NCI-H1694 (cell line): Measurements from ENCODE around the gene DOCK4.
A peak's percentile ranks its signal among the peaks of the same experiment; 100 is the strongest.
"Not testable (repeated sequence)": the region's sequence is repeated elsewhere in the genome, so short reads cannot be mapped to it uniquely, and the experiment has no call there.

Source experiments
- DNase-seq: peaks from one replicate; lab custom pipeline; 2025; lab: John Stamatoyannopoulos, UW

Gene DOCK4

GRCh38 chr7:112206238-112206990 lies at the start of gene DOCK4, which contains the start of gene ZNF277:
TSS of gene DOCK4 (minus strand) at chr7:112206399. CDS start at chr7:112206138, 261 bp downstream.
TSS of gene ZNF277 (plus strand) at chr7:112206695. CDS start at chr7:112206717, 22 bp downstream.
- DNase-seq = peak; percentile 96

GRCh38 chr7:112255388-112255720 lies 49.2 kb upstream of the DOCK4 start:
- no peak for DNase-seq

DNA sequence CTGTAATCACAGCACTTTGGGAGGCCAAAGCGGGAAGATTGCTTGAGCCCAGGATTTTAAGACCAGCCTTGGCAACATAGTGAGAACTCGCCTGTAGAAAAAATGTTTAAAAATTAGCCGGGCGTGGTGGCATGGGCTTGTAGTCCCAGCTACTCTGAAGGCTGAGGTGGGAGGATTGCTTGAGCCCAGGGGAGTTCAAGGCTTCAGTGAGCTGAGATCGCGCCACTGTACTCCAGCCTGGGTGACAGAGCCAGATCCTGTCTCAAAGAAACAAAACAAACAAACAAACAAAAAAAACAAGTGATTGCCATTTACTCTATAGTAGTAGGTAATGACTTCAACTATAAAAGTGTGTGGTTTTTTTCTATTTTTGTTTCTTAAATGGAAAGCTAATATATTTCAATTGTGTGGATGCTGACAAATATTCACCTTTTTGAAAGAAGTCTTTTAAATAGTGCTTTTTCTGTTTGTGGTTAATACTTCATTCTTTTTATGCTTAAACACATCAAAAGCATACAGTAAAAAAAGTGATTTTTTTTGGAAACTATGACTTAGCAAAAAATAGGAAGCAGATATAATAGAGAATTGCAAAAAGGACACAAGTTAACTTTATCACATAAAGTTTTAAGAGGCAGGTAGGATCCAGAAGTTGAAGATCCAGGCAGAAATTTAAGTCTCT lies 48.6 kb upstream of the DOCK4 start:
- no peak for DNase-seq

GRCh38 chr7:112254156-112254555 lies 48.0 kb upstream of the DOCK4 start:
- DNase-seq = no peak

- DNase-seq = no peak
These were observed 46.5 kb upstream of the DOCK4 start for GRCh38 chr7:112252691-112253090.

- DNase-seq = no peak
These were observed 45.9 kb upstream of the DOCK4 start for GRCh38 chr7:112252141-112252540.

GRCh38 chr7:112249967-112250366 lies 43.8 kb upstream of the DOCK4 start:
- DNase-seq = not testable (repeated sequence)

DNA sequence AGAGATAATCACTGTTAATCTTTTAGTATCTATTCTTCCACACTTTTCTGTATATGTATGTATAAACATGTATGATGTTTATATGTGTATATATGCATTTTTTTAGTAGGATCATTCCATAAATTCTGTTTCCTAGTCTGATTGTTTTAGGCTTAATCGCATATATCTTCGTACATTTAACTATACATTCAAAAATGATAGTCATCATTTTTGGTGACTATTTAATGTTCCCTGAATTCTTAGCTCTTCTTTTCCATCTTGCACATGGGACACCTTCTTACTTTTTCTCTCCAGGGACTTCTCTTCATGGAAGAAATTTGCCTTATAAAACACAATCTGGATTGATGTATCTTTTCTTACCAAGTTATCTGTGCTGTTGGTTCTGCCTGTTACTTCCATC lies 42.4 kb upstream of the DOCK4 start:
- DNase-seq = no peak

- DNase-seq = no peak
These were observed 32.8 kb upstream of the DOCK4 start for GRCh38 chr7:112238852-112239610.

DNA sequence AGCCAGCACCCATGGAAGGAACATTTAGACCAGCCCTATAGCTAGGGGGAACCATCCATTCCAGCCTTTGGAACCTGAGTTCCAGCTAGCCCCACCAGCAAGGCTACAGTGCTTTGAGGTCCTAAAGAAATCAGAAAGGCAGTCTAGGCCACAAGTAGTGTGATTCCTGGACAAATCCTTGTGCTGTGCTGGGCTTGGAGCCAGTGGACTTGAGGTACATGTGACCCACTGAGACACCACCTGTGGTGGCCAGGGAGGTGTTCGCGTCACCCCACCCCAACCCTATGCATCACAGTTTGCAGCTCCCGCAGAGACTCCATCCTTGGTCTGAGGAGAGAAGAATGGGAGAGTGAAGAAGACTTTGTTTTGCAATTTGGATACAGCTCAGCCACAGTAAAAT lies 32.1 kb upstream of the DOCK4 start:
- no peak for DNase-seq

- DNase-seq = no peak
These were observed 30.4 kb upstream of the DOCK4 start for GRCh38 chr7:112236597-112236996.

DNA sequence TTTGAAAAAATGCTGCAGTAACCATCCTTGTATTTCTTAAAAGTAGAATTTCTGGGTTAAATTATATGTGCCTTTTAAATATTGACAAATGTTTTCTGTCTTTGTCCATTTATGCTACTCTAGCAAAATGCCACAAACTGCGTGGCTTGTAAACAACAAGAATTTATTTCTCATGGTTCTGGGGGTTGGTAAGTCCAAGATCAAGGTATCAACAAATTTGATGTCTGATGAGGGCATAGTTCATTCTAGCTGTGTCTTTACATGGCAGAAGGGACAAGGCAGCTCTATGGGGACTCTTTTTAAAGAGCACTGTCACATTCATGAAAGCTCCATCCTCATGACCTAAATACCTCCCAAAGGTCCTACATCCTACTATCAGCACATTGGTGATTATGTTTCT lies 27.9 kb upstream of the DOCK4 start:
- no peak for DNase-seq

GRCh38 chr7:112233048-112233697 lies 27.0 kb upstream of the DOCK4 start:
- no peak for DNase-seq

GRCh38 chr7:112232212-112232978 lies 26.2 kb upstream of the DOCK4 start:
- DNase-seq = no peak

DNA sequence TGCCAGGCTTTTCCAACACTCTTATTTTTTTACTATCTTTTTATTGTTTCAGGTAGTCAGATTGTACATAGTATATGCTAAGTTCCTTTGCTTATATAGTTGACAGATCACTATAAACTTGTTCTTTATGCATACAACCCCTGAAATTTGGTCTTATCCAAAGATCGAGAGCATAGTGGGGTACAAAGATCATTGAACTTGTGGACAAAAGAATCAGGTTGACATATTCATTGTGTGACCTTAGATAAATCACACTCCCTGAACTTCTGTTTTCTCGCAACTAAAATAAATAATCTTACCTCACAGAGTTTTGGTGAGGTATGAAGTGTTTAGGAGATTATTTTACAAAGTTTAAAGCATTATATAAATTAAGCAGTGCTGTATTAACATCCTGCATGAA lies 22.4 kb upstream of the DOCK4 start:
- no peak for DNase-seq

DNA sequence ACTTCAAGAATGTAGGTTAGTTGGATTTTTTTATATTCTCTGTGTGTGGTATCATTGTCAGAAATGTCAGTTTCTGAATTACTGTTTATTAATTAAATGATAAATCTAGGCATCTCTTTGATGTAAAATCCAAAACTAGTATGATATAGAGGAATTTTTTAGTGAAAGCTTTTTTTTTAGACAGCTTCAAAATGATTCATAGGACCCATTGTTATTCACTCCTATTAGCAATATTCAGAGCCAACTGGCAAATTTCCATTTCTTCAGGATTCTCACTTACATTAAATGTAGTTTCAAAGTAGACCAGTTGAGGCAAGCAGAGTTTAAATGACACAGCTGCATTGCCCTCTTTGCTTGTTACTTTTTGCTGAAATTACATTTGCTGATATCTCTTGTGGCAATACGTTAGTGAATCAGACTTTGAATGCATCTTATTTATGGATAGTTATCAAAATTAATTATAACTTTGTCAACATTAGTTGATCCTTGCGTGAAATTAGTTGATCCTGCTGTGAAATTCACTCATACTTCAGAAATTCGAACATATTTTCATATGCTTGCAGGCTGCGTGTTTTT lies 20.6 kb upstream of the DOCK4 start:
- DNase-seq = no peak

GRCh38 chr7:112225006-112225405 lies 18.8 kb upstream of the DOCK4 start:
- DNase-seq = no peak

DNA sequence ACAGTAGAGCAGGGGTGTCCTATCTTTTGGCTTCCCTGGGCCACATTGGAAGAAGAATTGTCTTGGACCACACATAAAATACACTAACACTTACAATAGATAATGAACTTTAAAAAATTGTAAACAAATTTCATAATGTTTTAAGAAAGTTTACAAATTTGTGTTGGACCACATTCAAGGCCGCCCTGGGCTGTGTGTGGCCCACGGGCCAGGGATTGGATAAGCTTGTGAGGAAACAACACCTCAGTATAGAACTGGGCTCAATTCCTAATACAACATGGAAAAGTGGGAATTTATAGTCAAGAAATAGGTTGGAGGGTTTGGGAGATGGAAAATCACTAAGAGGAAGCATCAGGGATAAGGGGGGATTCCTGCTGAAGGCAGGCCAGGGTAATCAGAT lies 18.0 kb upstream of the DOCK4 start:
- DNase-seq = no peak

- no peak for DNase-seq
These were observed 17.1 kb upstream of the DOCK4 start for GRCh38 chr7:112223310-112223709.

DNA sequence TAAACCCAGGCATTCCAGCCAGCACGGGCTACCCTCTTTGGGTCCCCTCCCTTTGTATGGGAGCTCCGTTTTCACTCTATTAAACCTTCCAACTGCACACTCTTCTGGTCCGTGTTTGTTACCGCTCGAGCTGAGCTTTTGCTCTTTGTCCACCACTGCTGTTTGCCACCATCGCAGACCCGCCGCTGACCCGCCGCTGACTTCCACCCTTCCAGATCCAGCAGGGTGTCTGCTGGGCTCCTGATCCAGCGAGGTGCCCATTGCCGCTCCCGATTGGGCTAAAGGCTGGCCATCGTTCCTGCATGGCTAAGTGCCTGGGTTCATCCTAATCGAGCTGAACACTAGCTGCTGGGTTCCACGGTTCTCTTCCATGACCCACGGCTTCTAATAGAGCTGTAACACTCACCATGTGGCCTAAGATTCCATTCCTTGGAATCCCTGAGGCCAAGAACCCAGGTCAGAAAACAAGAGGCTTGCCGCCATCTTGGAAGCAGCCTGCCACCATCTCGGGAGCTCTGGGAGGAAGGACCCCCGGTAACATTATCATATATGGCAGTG lies 14.8 kb upstream of the DOCK4 start:
- no peak for DNase-seq

GRCh38 chr7:112215787-112216186 lies 9.6 kb upstream of the DOCK4 start:
- no peak for DNase-seq
